ENCODE data around the gene HESX1.

DNA sequence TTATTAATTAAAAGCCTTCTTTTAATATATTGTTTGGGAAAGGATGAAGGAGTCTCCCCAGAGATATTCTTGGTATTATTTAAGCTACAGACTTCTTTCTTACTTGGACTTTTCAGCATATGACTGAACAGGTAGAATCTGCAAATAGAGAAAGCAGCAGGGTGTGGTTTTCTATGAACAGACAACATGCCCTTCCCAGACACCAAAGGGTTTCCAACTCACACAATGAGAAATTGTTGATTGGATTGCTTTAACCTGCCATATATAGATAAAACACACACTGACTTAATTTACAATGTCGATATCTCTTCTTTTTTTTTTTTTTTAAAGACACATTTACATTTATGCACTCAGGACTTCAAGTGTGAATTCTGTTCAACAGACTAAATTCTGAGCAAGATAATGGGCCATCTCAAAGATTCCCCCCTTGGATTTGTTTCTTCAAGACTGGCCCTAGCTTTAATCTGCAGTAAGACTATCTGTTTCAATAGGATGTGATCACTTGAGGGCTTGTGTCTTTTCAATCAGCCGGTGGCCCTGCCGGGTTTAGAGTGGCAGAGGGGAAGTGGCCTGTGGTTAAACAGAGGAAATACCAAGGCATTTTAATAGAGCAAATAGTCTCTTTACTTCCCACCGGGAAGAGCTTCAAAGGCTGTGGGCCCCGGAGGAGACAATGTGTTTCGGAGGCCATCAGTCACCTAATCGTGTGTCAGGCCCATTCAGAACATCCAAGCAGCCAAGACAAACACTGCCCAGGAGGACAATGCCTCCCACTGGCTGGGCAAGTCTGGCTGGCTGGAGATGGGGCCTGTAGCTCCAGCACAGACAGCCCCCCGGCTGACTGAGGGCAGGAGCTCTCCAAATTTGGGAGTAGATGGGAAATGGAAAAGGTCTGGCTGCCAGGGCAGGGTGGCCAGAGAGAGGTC lies 40.7 kb downstream of the HESX1 start:
- no peak for TF ChIP-seq POLR2A (IDR thresholded peaks at IDR 0.05)
- TF ChIP-seq, protein P1, sequence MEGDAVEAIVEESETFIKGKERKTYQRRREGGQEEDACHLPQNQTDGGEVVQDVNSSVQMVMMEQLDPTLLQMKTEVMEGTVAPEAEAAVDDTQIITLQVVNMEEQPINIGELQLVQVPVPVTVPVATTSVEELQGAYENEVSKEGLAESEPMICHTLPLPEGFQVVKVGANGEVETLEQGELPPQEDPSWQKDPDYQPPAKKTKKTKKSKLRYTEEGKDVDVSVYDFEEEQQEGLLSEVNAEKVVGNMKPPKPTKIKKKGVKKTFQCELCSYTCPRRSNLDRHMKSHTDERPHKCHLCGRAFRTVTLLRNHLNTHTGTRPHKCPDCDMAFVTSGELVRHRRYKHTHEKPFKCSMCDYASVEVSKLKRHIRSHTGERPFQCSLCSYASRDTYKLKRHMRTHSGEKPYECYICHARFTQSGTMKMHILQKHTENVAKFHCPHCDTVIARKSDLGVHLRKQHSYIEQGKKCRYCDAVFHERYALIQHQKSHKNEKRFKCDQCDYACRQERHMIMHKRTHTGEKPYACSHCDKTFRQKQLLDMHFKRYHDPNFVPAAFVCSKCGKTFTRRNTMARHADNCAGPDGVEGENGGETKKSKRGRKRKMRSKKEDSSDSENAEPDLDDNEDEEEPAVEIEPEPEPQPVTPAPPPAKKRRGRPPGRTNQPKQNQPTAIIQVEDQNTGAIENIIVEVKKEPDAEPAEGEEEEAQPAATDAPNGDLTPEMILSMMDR (IDR thresholded peaks at IDR 0.05), result no peak

Data from Peyer's patch (tissue), 4 donors.